H1 (cell line): ENCODE measurements around the gene IL20RB. TPM values are rescaled to one million over a fixed set of nuclear protein-coding genes. Genes with fewer than 3 reads are reported as not detected.

Experiments used
- CTCF ChIA-PET: fragments of 300-600 bp; sonication (Branson Sonifier 250); formaldehyde crosslinking; loops from one replicate; lab custom pipeline; 2021; ENCODE audit not compliant: partially characterized antibody; lab: Charles Lee
- POLR2A ChIA-PET: fragments of 300-600 bp; sonication (Branson Sonifier 250); formaldehyde crosslinking; loops from one replicate; lab custom pipeline; 2021; ENCODE audit warnings: inconsistent platforms; ENCODE audit not compliant: partially characterized antibody; lab: Charles Lee
- DNase-seq, 2 experiments: peaks; one replicate each; pipeline versions ENCODE4 v3.0.0 to v3.0.0-alpha.2; 2010 to 2022; ENCODE audit warnings: low spot score in 2 of 2, low read depth in 1 of 2, mixed read lengths in 1 of 2
- FAIRE-seq: peaks from 2 replicates; lab custom pipeline; 2011; peaks lifted over from hg19 to GRCh38; lab: Jason Lieb, UNC
- H2AFZ ChIP-seq: 2 replicates; pipeline ENCODE4 v1.8.1; 2012; ENCODE audit warnings: low read length, inconsistent platforms
- H2AK5ac ChIP-seq: 2 replicates; pipeline ENCODE4 v1.6.1; 2013; ENCODE audit warnings: low read depth, low read length
- H2BK120ac ChIP-seq: replicated peaks from 2 replicates; pipeline ENCODE3; 2013; ENCODE audit warnings: low read depth, low read length, inconsistent platforms
- H2BK12ac ChIP-seq: 2 replicates; pipeline ENCODE4 v1.6.1; 2013; ENCODE audit warnings: low read depth, low read length
- H2BK15ac ChIP-seq: 2 replicates; pipeline ENCODE4 v1.6.1; 2013; ENCODE audit warnings: low read length
- H2BK20ac ChIP-seq: 2 replicates; pipeline ENCODE4 v1.6.1; 2013; ENCODE audit warnings: low read length
- H2BK5ac ChIP-seq: 2 replicates; pipeline ENCODE4 v1.6.1; 2013; ENCODE audit warnings: low read depth, low read length
- H3K14ac ChIP-seq: 2 replicates; pipeline ENCODE4 v1.6.1; 2013; ENCODE audit warnings: inconsistent platforms; ENCODE audit not compliant: insufficient read length
- H3K18ac ChIP-seq: 2 replicates; pipeline ENCODE4 v1.6.1; 2013; ENCODE audit warnings: low read length; ENCODE audit errors: extremely low read depth
- H3K23ac ChIP-seq: 2 replicates; pipeline ENCODE4 v1.6.1; 2013; ENCODE audit warnings: inconsistent platforms; ENCODE audit not compliant: insufficient read length
- H3K23me2 ChIP-seq: 2 replicates; pipeline ENCODE4 v1.6.1; 2013; ENCODE audit warnings: low read depth, low read length
- H3K27ac ChIP-seq: 2 replicates; pipeline ENCODE4 v1.6.1; 2011; ENCODE audit warnings: low read depth, low read length, inconsistent platforms
- H3K27me3 ChIP-seq, 4 experiments: replicated peaks in 1 of 4; 1 replicate in 1 of 4; 2 replicates in 3 of 4; pipeline versions ENCODE4 v1.6.1 to v1.8.1; 2011 to 2013; ENCODE audit warnings: low read length in 3 of 4, mild to moderate bottlenecking in 3 of 4, inconsistent platforms in 2 of 4, mixed read lengths in 2 of 4, moderate library complexity in 1 of 4; ENCODE audit not compliant: control insufficient read depth in 3 of 4, insufficient read depth in 3 of 4; ENCODE audit errors: extremely low read depth in 1 of 4
- H3K36me3 ChIP-seq, 4 experiments: 2 replicates each; pipeline versions ENCODE4 v1.6.1 to v1.8.1; 2011 to 2013; ENCODE audit warnings: mild to moderate bottlenecking in 4 of 4, low read length in 3 of 4, moderate library complexity in 2 of 4, control low read depth in 1 of 4, inconsistent platforms in 1 of 4; ENCODE audit not compliant: insufficient read depth in 4 of 4, control insufficient read depth in 2 of 4
- H3K4ac ChIP-seq: replicated peaks from 2 replicates; pipeline ENCODE3; 2013; ENCODE audit warnings: low read length, low read depth, mixed read lengths, inconsistent platforms; ENCODE audit not compliant: insufficient read length
- H3K4me1 ChIP-seq, 4 experiments: replicated peaks in 1 of 4; 1 replicate in 1 of 4; 2 replicates in 3 of 4; pipeline versions ENCODE4 v1.6.1 to v1.8.1; 2011 to 2013; ENCODE audit warnings: low read length in 3 of 4, inconsistent platforms in 2 of 4, mixed read lengths in 1 of 4; ENCODE audit not compliant: insufficient read depth in 4 of 4, control insufficient read depth in 3 of 4
- H3K4me2 ChIP-seq, 2 experiments: 2 replicates each; pipeline versions ENCODE4 v1.6.1 to v1.8.1; 2011 to 2013; ENCODE audit warnings: low read depth in 2 of 2, low read length in 2 of 2, control low read depth in 1 of 2, inconsistent platforms in 1 of 2, mild to moderate bottlenecking in 1 of 2; ENCODE audit not compliant: insufficient read depth in 1 of 2
- H3K4me3 ChIP-seq, 4 experiments: fragments of 200-600, 300-600 bp in 1 of 4; sonication (generic), shearing (Covaris generic), sonication (Bioruptor Twin) in 1 of 4; 2 replicates each; pipeline versions ENCODE4 v1.5.1 to v1.8.1; 2011 to 2016; ENCODE audit warnings: low read length in 4 of 4, low read depth in 3 of 4, control low read depth in 2 of 4, inconsistent platforms in 2 of 4, mild to moderate bottlenecking in 2 of 4, mixed read lengths in 1 of 4, moderate library complexity in 1 of 4; ENCODE audit not compliant: insufficient read depth in 2 of 4; ENCODE audit errors: extremely low read depth in 1 of 4
- H3K56ac ChIP-seq: replicated peaks from 2 replicates; pipeline ENCODE3; 2013; ENCODE audit warnings: low read depth, mild to moderate bottlenecking, mixed read lengths, low read length, inconsistent platforms; ENCODE audit not compliant: insufficient read length
- H3K79me1 ChIP-seq: 2 replicates; pipeline ENCODE4 v1.6.1; 2013; ENCODE audit warnings: low read depth, low read length, control low read depth
- H3K79me2 ChIP-seq, 2 experiments: 2 replicates each; pipeline versions ENCODE4 v1.6.1 to v1.8.1; 2012 to 2013; ENCODE audit warnings: low read length in 2 of 2, mild to moderate bottlenecking in 2 of 2, inconsistent platforms in 1 of 2; ENCODE audit not compliant: insufficient read depth in 2 of 2, control insufficient read depth in 1 of 2
- H3K9ac ChIP-seq, 4 experiments: replicated peaks in 1 of 4; 1 replicate in 1 of 4; 2 replicates in 3 of 4; pipeline versions ENCODE4 v1.6.1 to v1.8.1; 2011 to 2013; ENCODE audit warnings: low read depth in 3 of 4, low read length in 3 of 4, control low read depth in 2 of 4, mild to moderate bottlenecking in 2 of 4, moderate library complexity in 2 of 4, inconsistent platforms in 1 of 4; ENCODE audit errors: extremely low read depth in 1 of 4
- H3K9me3 ChIP-seq, 2 experiments: 2 replicates each; pipeline versions ENCODE4 v1.6.1 to v1.8.1; 2012 to 2013; ENCODE audit warnings: mild to moderate bottlenecking in 2 of 2, moderate library complexity in 2 of 2, control low read depth in 1 of 2, inconsistent platforms in 1 of 2, low read depth in 1 of 2, low read length in 1 of 2, mixed read lengths in 1 of 2; ENCODE audit not compliant: insufficient read depth in 2 of 2
- H4K20me1 ChIP-seq, 2 experiments: replicated peaks in 1 of 2; 2 replicates each; pipeline versions ENCODE3 to v1.8.1; 2011 to 2013; ENCODE audit warnings: inconsistent platforms in 2 of 2, low read length in 2 of 2, mild to moderate bottlenecking in 1 of 2; ENCODE audit not compliant: insufficient read depth in 2 of 2, control insufficient read depth in 1 of 2
- H4K5ac ChIP-seq: 2 replicates; pipeline ENCODE4 v1.6.1; 2013; ENCODE audit warnings: low read length, low read depth, mixed read lengths, inconsistent platforms; ENCODE audit not compliant: insufficient read length
- H4K8ac ChIP-seq: 2 replicates; pipeline ENCODE4 v1.8.0; 2013; ENCODE audit warnings: mild to moderate bottlenecking, moderate library complexity, low read length, inconsistent platforms; ENCODE audit not compliant: insufficient read depth; ENCODE audit errors: extremely low read depth
- H4K91ac ChIP-seq: replicated peaks from 2 replicates; pipeline ENCODE3; 2013; ENCODE audit warnings: low read length, mixed read lengths, inconsistent platforms; ENCODE audit not compliant: insufficient read length
- BRCA1 ChIP-seq: IDR thresholded peaks from 2 replicates; pipeline ENCODE4 v1.6.1; 2012; ENCODE audit warnings: low read depth, low read length, improper control_type of control experiment
- GTF2F1 ChIP-seq: IDR thresholded peaks from 2 replicates; pipeline ENCODE4 v1.6.1; 2012; ENCODE audit warnings: low read depth, low read length, improper control_type of control experiment, borderline replicate concordance
- JUN ChIP-seq: IDR thresholded peaks from 2 replicates; pipeline ENCODE4 v1.6.1; 2011; ENCODE audit warnings: low read depth, mild to moderate bottlenecking, improper control_type of control experiment, low read length
- KDM1A ChIP-seq: fragments of 200-600, 300-600 bp; sonication (generic); IDR thresholded peaks from 2 replicates; pipeline ENCODE4 v1.7.1; 2016; ENCODE audit warnings: mild to moderate bottlenecking, low read length, borderline replicate concordance
- WGBS, 2 experiments: shearing (Covaris generic) in 1 of 2; methylation state at CpG; one replicate each; pipeline versions ENCODE4 v1.1.6 to v1.1.7; 2013 to 2015; ENCODE audit warnings: low lambda C conversion rate in 2 of 2, mixed read lengths in 2 of 2, inconsistent platforms in 1 of 2, low coverage in 1 of 2, missing lambda C conversion rate in 1 of 2; ENCODE audit not compliant: insufficient replicate concordance in 2 of 2, insufficient coverage in 1 of 2, insufficient read length in 1 of 2; ENCODE audit errors: extremely low coverage in 1 of 2, missing lambda C conversion rate in 1 of 2; 5-methylcytosine and 5-hydroxymethylcytosine counted together
- polyA plus RNA-seq, 7 experiments: library from polyadenylated mRNA; depleted of rRNA in 3 of 7; stranded (reverse) in 5 of 7; unstranded in 2 of 7; fragments of >200 nt in 5 of 7; fragments of 200-250 nt in 2 of 7; gene quantifications; 1 replicate in 5 of 7; 2 replicates in 1 of 7; 4 replicates in 1 of 7; pipeline versions ENCODE4 v1.2.1 to v1.2.3, GENCODE V29; 2011 to 2013; ENCODE audit warnings: missing spikeins in 2 of 7, mixed read lengths in 2 of 7
- total RNA-seq: library from RNA; stranded (reverse); fragmentation: NEBNext Ultra II Directional; extraction: Animal tissue kit (Norgen Biotek cat#: 25700); gene quantifications from 2 replicates; pipeline ENCODE4 v1.2.1, GENCODE V29; 2021

Gene IL20RB
- total and polyA plus RNA-seq, 2 of the 8 experiments (the other 6 are each of a cell fraction or from before 2014, with no cell fraction given) = 1.6 to 1.8 TPM

- whole genome bisulfite sequencing, 2 experiments = 86% methylated on average over 1 of the region's 1 CpG; no CpG with 5 or more reads in 1 of the 2 experiments
- Histone ChIP-seq H3K79me2 (no peaks in the 10 kb centered on the region), H3K36me3 (peaks cover 0 to 3% (median 0%) of the 10 kb centered on the region in 4 experiments; a peak in 1 of 8 replicates), H3K4me3 (no peak overlapping the region), H3K4me2 (no peak overlapping the region), H3K23me2 (no peaks in the 10 kb centered on the region), H2BK15ac (no peak overlapping the region), H4K8ac (no peak overlapping the region), H3K4ac (no peak overlapping the region), H2BK120ac (no peak overlapping the region), H4K20me1 (peaks cover 0 to 1% of the 10 kb centered on the region in 2 experiments), H3K18ac (no peak overlapping the region), H3K79me1 (no peaks in the 10 kb centered on the region), H3K27me3 (no peaks in the 10 kb centered on the region), H2AK5ac (no peak overlapping the region), H3K9ac (no peak overlapping the region), H3K9me3 (no peaks in the 10 kb centered on the region), H4K5ac (no peak overlapping the region), H3K27ac (no peak overlapping the region), H3K4me1 (no peaks in the 10 kb centered on the region), H3K56ac (no peak overlapping the region), H4K91ac (no peak overlapping the region), H2AFZ (no peak overlapping the region), H3K23ac (no peak overlapping the region), H2BK12ac (no peak overlapping the region), H2BK5ac (no peak overlapping the region), H2BK20ac (no peak overlapping the region), H3K14ac (no peak overlapping the region)
- POLR2A ChIA-PET = no interaction called here
- FAIRE-seq = no peak
- TF ChIP-seq KDM1A (no peak), BRCA1 (no peak), GTF2F1 (no peak), JUN (no peak)
- CTCF ChIA-PET = no interaction called here
- no peak for DNase-seq
Observed at GRCh38 chr3:136952292-136952691, 5.5 kb upstream of the IL20RB start.
